ENCODE data around the gene SYS1. TPM values are rescaled to one million over a fixed set of nuclear protein-coding genes. Genes with fewer than 3 reads are reported as not detected.

SYS1 gene
- total RNA-seq, 4 donors from 2014 or later = 28.2 to 48.4 (median 42.5) TPM

GRCh38 chr20:45395114-45395415, 32.1 kb downstream of the SYS1 start:
- WGBS = 91% methylated on average over 4 of the region's 7 CpGs
- no peak for TF ChIP-seq POLR2AphosphoS5 (IDR thresholded peaks at IDR 0.05)
- no peak for TF ChIP-seq CTCF (IDR thresholded peaks at IDR 0.05)
- TF ChIP-seq EP300 (IDR thresholded peaks at IDR 0.05) = no peak
- TF ChIP-seq POLR2A (IDR thresholded peaks at IDR 0.05; ENCODE audit: low read depth) = no peak

GRCh38 chr20:45399018-45399417, 36.1 kb downstream of the SYS1 start:
- peaks cover 0 to 7% (median 0%) of the 10 kb centered on the region in 4 donors for H3K9me3 ChIP-seq
- TF ChIP-seq CTCF (IDR thresholded peaks at IDR 0.05) (no peak), POLR2AphosphoS5 (IDR thresholded peaks at IDR 0.05) (no peak), POLR2A (IDR thresholded peaks at IDR 0.05; ENCODE audit: low read depth) (no peak), EP300 (IDR thresholded peaks at IDR 0.05) (no peak)
- DNase-seq (ENCODE audit: extremely low spot score) = no peak
- H3K36me3 ChIP-seq = peaks cover 0 to 10% (median 0%) of the 10 kb centered on the region in 4 donors
- intact Hi-C loops (cut with DNase I) = no loop called here
- no peak overlapping the region for H3K4me3 ChIP-seq
- WGBS = 96% methylated on average over 1 of the region's 1 CpG
- H3K27me3 ChIP-seq = no peaks in the 10 kb centered on the region
- no peaks in the 10 kb centered on the region for H3K4me1 ChIP-seq
- no peak overlapping the region for H3K27ac ChIP-seq (replicated peaks in 1 of 4)

More at GRCh38 chr20:45395114-45395415, 32.1 kb downstream of the SYS1 start:
- H3K27me3 ChIP-seq = no peaks in the 10 kb centered on the region
- H3K4me1 ChIP-seq = no peaks in the 10 kb centered on the region
- H3K9me3 ChIP-seq = no peaks in the 10 kb centered on the region
- intact Hi-C loops (cut with DNase I) = no loop called here
- H3K36me3 ChIP-seq = peaks cover 0 to 10% (median 0%) of the 10 kb centered on the region in 4 donors
- no peak overlapping the region for H3K4me3 ChIP-seq
- no peak for DNase-seq (ENCODE audit: extremely low spot score)
- H3K27ac ChIP-seq (replicated peaks in 1 of 4) = no peak overlapping the region

- H3K4me3 ChIP-seq = no peak overlapping the region
- intact Hi-C loops (cut with DNase I) = no loop called here
- DNase-seq (ENCODE audit: extremely low spot score) = no peak
- 94% methylated on average over 4 of the region's 6 CpGs for WGBS
- no peak overlapping the region for H3K27ac ChIP-seq (replicated peaks in 1 of 4)
- no peak for TF ChIP-seq CTCF (IDR thresholded peaks at IDR 0.05)
- TF ChIP-seq EP300 (IDR thresholded peaks at IDR 0.05) = no peak
- no peak for TF ChIP-seq POLR2A (IDR thresholded peaks at IDR 0.05; ENCODE audit: low read depth)
- no peak for TF ChIP-seq POLR2AphosphoS5 (IDR thresholded peaks at IDR 0.05)
- H3K36me3 ChIP-seq = no peaks in the 10 kb centered on the region
- H3K4me1 ChIP-seq = peaks cover 0 to 12% (median 5%) of the 10 kb centered on the region in 4 donors
- no peaks in the 10 kb centered on the region for H3K27me3 ChIP-seq
- H3K9me3 ChIP-seq = peaks cover 0 to 7% (median 0%) of the 10 kb centered on the region in 4 donors
Observed at GRCh38 chr20:45400346-45401031, 37.5 kb downstream of the SYS1 start.

- H3K36me3 ChIP-seq = no peaks in the 10 kb centered on the region
- no peak overlapping the region for H3K4me3 ChIP-seq
- DNase-seq (ENCODE audit: extremely low spot score) = no peak
- peaks cover 0 to 7% (median 0%) of the 10 kb centered on the region in 4 donors for H3K9me3 ChIP-seq
- H3K27me3 ChIP-seq = no peaks in the 10 kb centered on the region
- TF ChIP-seq CTCF (IDR thresholded peaks at IDR 0.05) (no peak), EP300 (IDR thresholded peaks at IDR 0.05) (no peak), POLR2A (IDR thresholded peaks at IDR 0.05; ENCODE audit: low read depth) (no peak), POLR2AphosphoS5 (IDR thresholded peaks at IDR 0.05) (no peak)
- intact Hi-C loops (cut with DNase I) = no loop called here
- WGBS = 100% methylated on average over 1 of the region's 1 CpG
- H3K27ac ChIP-seq (replicated peaks in 1 of 4) = no peak overlapping the region
- peaks cover 4 to 21% (median 17%) of the 10 kb centered on the region in 4 donors for H3K4me1 ChIP-seq
Observed at GRCh38 chr20:45402946-45403345, 40.0 kb downstream of the SYS1 start.

Measured in esophagus muscularis mucosa (tissue), 4 donors.